Suprapubic skin (tissue), 4 donors: ENCODE results near the gene FAM98C. TPM values are rescaled to one million over a fixed set of nuclear protein-coding genes. Genes with fewer than 3 reads are reported as not detected.
A peak's percentile ranks its signal among the peaks of the same experiment; 100 is the strongest.

Experiments used
- DNase-seq, 2 donors: peaks; one replicate each; pipeline ENCODE4 v3.0.0-alpha.2; 2019; ENCODE audit warnings: low spot score in 2 of 2
- H3K27ac ChIP-seq: fragments of 200-600 bp; sonication (generic); one replicate; pipeline ENCODE4 v1.5.1; 2019
- H3K27me3 ChIP-seq: fragments of 200-600 bp; sonication (generic); one replicate; pipeline ENCODE4 v1.5.1; 2019
- H3K36me3 ChIP-seq: fragments of 200-600 bp; sonication (generic); one replicate; pipeline ENCODE4 v1.5.1; 2019
- H3K4me1 ChIP-seq: fragments of 200-600 bp; sonication (generic); one replicate; pipeline ENCODE4 v1.5.1; 2019
- H3K4me3 ChIP-seq: fragments of 200-600 bp; sonication (generic); one replicate; pipeline ENCODE4 v1.5.1; 2019; ENCODE audit warnings: mild to moderate bottlenecking
- H3K9me3 ChIP-seq: fragments of 200-600 bp; sonication (generic); one replicate; pipeline ENCODE4 v1.5.1; 2019
- CTCF ChIP-seq, 2 donors: fragments of 200-600 bp in 1 of 2; fragments of 450-650 bp in 1 of 2; sonication (generic) in 1 of 2; IDR thresholded peaks; one replicate each; pipeline ENCODE4 v1.5.1; 2016 to 2019; ENCODE audit warnings: antibody characterized with exemption in 2 of 2, mild to moderate bottlenecking in 1 of 2, moderate library complexity in 1 of 2
- EP300 ChIP-seq: sonication (generic); formaldehyde crosslinking; IDR thresholded peaks from one replicate; pipeline ENCODE4 v1.6.1; 2017; ENCODE audit warnings: antibody characterized with exemption
- POLR2A ChIP-seq, 2 donors: fragments of 450-650 bp; IDR thresholded peaks; one replicate each; pipeline ENCODE4 v1.6.1; 2017; ENCODE audit warnings: antibody characterized with exemption in 2 of 2, mild to moderate bottlenecking in 2 of 2, moderate library complexity in 2 of 2
- POLR2AphosphoS5 ChIP-seq, 3 donors: sonication (generic); formaldehyde crosslinking; IDR thresholded peaks; one replicate each; pipeline ENCODE4 v1.6.1; 2017; ENCODE audit warnings: antibody characterized with exemption in 3 of 3
- WGBS: methylation state at CpG from one replicate; pipeline ENCODE4 v1.1.5; 2018; 5-methylcytosine and 5-hydroxymethylcytosine counted together
- total RNA-seq, 4 donors: library from RNA; depleted of rRNA; stranded (reverse); fragments of >200 nt; gene quantifications; one replicate each; pipeline ENCODE4 v1.1.0, GENCODE V29; 2016

The FAM98C gene
- total RNA-seq = 10 to 100 TPM; 32.6 to 45.6 (median 36.7) TPM

- peak; percentile 97 for DNase-seq
- 1% methylated on average over 20 of the region's 82 CpGs for WGBS
These were observed at the start of gene FAM98C for GRCh38 chr19:38402967-38403674. FAM98C (plus strand) TSS chr19:38403093; CDS start chr19:38403154, 61 bp downstream.

GRCh38 chr19:38355728-38356725 lies 46.9 kb upstream of the FAM98C start:
- no peak overlapping the region for H3K27ac ChIP-seq
- H3K4me3 ChIP-seq = no peak overlapping the region
- H3K36me3 ChIP-seq = no peaks in the 10 kb centered on the region
- 81% methylated on average over 16 of the region's 16 CpGs for WGBS
- peaks cover 17% of the 10 kb centered on the region for H3K27me3 ChIP-seq
- no peak for DNase-seq
- TF ChIP-seq POLR2AphosphoS5 (IDR thresholded peaks at IDR 0.05) (no peak), EP300 (no peak), CTCF (IDR thresholded peaks at IDR 0.05) (no peak), POLR2A (IDR thresholded peaks at IDR 0.05) (no peak)
- peaks cover under 1% of the 10 kb centered on the region for H3K4me1 ChIP-seq
- no peaks in the 10 kb centered on the region for H3K9me3 ChIP-seq

More at GRCh38 chr19:38402967-38403674, at the start of gene FAM98C:
- Histone ChIP-seq H3K4me3 (peak within 1 kb of the TSS; percentile 85), H3K27me3 (peaks cover 17% of the 10 kb centered on the region), H3K4me1 (peaks cover 18% of the 10 kb centered on the region), H3K9me3 (no peaks in the 10 kb centered on the region), H3K27ac (peak within 1 kb of the TSS; percentile 86), H3K36me3 (peaks cover 28% of the 10 kb centered on the region)
- TF ChIP-seq CTCF (IDR thresholded peaks at IDR 0.05) = peak; percentile 94 to 97
- no peak for TF ChIP-seq POLR2A (IDR thresholded peaks at IDR 0.05)
- no peak for TF ChIP-seq POLR2AphosphoS5 (IDR thresholded peaks at IDR 0.05)
- no peak for TF ChIP-seq EP300

GRCh38 chr19:38358071-38358470 lies 44.8 kb upstream of the FAM98C start:
- no peaks in the 10 kb centered on the region for H3K9me3 ChIP-seq
- 40% methylated on average over 3 of the region's 5 CpGs for WGBS
- H3K27me3 ChIP-seq = peaks cover 19% of the 10 kb centered on the region
- no peak overlapping the region for H3K4me3 ChIP-seq
- no peak for TF ChIP-seq POLR2A (IDR thresholded peaks at IDR 0.05)
- H3K27ac ChIP-seq = no peak overlapping the region
- H3K4me1 ChIP-seq = peaks cover 19% of the 10 kb centered on the region
- H3K36me3 ChIP-seq = no peaks in the 10 kb centered on the region
- no peak for DNase-seq

- no peaks in the 10 kb centered on the region for H3K9me3 ChIP-seq
- H3K4me1 ChIP-seq = peaks cover 21% of the 10 kb centered on the region
- peaks cover 19% of the 10 kb centered on the region for H3K27me3 ChIP-seq
- no peak for DNase-seq
- no peak overlapping the region for H3K27ac ChIP-seq
- no peak overlapping the region for H3K4me3 ChIP-seq
- TF ChIP-seq CTCF (IDR thresholded peaks at IDR 0.05) (no peak), EP300 (no peak), POLR2A (IDR thresholded peaks at IDR 0.05) (no peak), POLR2AphosphoS5 (IDR thresholded peaks at IDR 0.05) (no peak)
- H3K36me3 ChIP-seq = no peaks in the 10 kb centered on the region
- 33% methylated on average over 13 of the region's 18 CpGs for WGBS
These were observed 43.5 kb upstream of the FAM98C start for GRCh38 chr19:38359242-38360021.

GRCh38 chr19:38360351-38360750 lies 42.5 kb upstream of the FAM98C start:
- Histone ChIP-seq H3K27me3 (peaks cover 19% of the 10 kb centered on the region), H3K4me3 (no peak overlapping the region), H3K4me1 (peaks cover 21% of the 10 kb centered on the region), H3K36me3 (no peaks in the 10 kb centered on the region), H3K27ac (no peak overlapping the region), H3K9me3 (no peaks in the 10 kb centered on the region)
- TF ChIP-seq CTCF (IDR thresholded peaks at IDR 0.05) (no peak), POLR2AphosphoS5 (IDR thresholded peaks at IDR 0.05) (no peak), POLR2A (IDR thresholded peaks at IDR 0.05) (no peak), EP300 (no peak)
- DNase-seq = no peak
- WGBS = 92% methylated on average over 1 of the region's 9 CpGs
